CD4-positive, alpha-beta T cell (primary cell): Measurements from ENCODE around the gene WFIKKN1. TPM values are rescaled to one million over a fixed set of nuclear protein-coding genes. Genes with fewer than 3 reads are reported as not detected.

Experiments used
- ATAC-seq: fragments of 200-7000 bp; cut with Tn5 transposase; one replicate; pipeline ENCODE4 v1.10.0; 2022; ENCODE audit warnings: mild to moderate bottlenecking; ENCODE audit not compliant: poor library complexity
- CTCF ChIA-PET: fragments of 350-600 bp; sonication (Branson Sonifier 250); formaldehyde crosslinking; loops from one replicate; lab custom pipeline; 2021; ENCODE audit warnings: antibody characterized with exemption, inconsistent platforms; lab: Charles Lee
- POLR2A ChIA-PET: fragments of 350-600 bp; sonication (Branson Sonifier 250); formaldehyde crosslinking; loops from one replicate; lab custom pipeline; 2021; ENCODE audit warnings: antibody characterized with exemption, inconsistent platforms; lab: Charles Lee
- DNase-seq, 14 experiments: peaks; one replicate each; pipeline ENCODE4 v3.0.0-alpha.2; 2013 to 2020; ENCODE audit warnings: mixed read lengths in 2 of 14
- H3K27ac ChIP-seq, 2 donors: one replicate each; pipeline versions ENCODE4 v1.5.1 to v1.7.0; 2013; ENCODE audit warnings: low read length in 2 of 2, low read depth in 1 of 2, mild to moderate bottlenecking in 1 of 2
- H3K27me3 ChIP-seq, 2 experiments: 1 replicate in 1 of 2; 2 replicates in 1 of 2; pipeline versions ENCODE4 v1.6.1 to v1.7.0; 2013; ENCODE audit warnings: low read length in 2 of 2, control low read depth in 1 of 2, mild to moderate bottlenecking in 1 of 2, moderate library complexity in 1 of 2; ENCODE audit not compliant: insufficient read depth in 2 of 2, control insufficient read depth in 1 of 2
- H3K36me3 ChIP-seq: one replicate; pipeline ENCODE4 v1.6.1; 2013; ENCODE audit warnings: low read length, control low read depth; ENCODE audit not compliant: insufficient read depth
- H3K4me1 ChIP-seq: one replicate; pipeline ENCODE4 v1.6.1; 2013; ENCODE audit warnings: low read length, control low read depth; ENCODE audit not compliant: insufficient read depth
- H3K4me3 ChIP-seq: one replicate; pipeline ENCODE4 v1.5.1; 2013; ENCODE audit warnings: mild to moderate bottlenecking, low read length, moderate library complexity
- H3K9me3 ChIP-seq, 2 experiments: 1 replicate in 1 of 2; 2 replicates in 1 of 2; pipeline versions ENCODE4 v1.6.1 to v1.7.0; 2013; ENCODE audit warnings: low read length in 2 of 2, mild to moderate bottlenecking in 2 of 2, control low read depth in 1 of 2, moderate library complexity in 1 of 2; ENCODE audit not compliant: control insufficient read depth in 1 of 2, insufficient read depth in 1 of 2
- H3K27ac Mint-ChIP-seq: one replicate; pipeline ENCODE4 v1.8.0; 2020; ENCODE audit warnings: mixed read lengths
- H3K27me3 Mint-ChIP-seq: one replicate; pipeline ENCODE4 v1.8.0; 2021; ENCODE audit warnings: mixed read lengths
- H3K36me3 Mint-ChIP-seq: one replicate; pipeline ENCODE4 v1.8.0; 2021; ENCODE audit warnings: low read depth, mixed read lengths
- H3K4me1 Mint-ChIP-seq: one replicate; pipeline ENCODE4 v1.8.0; 2021; ENCODE audit warnings: low read depth, mixed read lengths
- H3K4me3 Mint-ChIP-seq: one replicate; pipeline ENCODE4 v1.8.0; 2020; ENCODE audit warnings: mild to moderate bottlenecking, mixed read lengths
- H3K9me3 Mint-ChIP-seq: one replicate; pipeline ENCODE4 v1.8.0; 2020; ENCODE audit warnings: mixed read lengths
- intact Hi-C, 2 experiments: fragments of 100-400 bp; cut with DNase I in 1 of 2; cut with micrococcal nuclease in 1 of 2; formaldehyde crosslinking; loops; one replicate each; pipeline versions ENCODE4 v1.15.1 to v1.9.0; 2023 to 2025; cut with DNase I, micrococcal nuclease
- total RNA-seq, 174 experiments: library from RNA in 2 of 174; stranded (reverse) in 2 of 174; gene quantifications; one replicate each; pipeline ENCODE4 v1.2.3 and lab custom pipeline; 2021 to 2026
- TF ChIP-seq, protein P1 (sequence below): fragments of 200-600 bp; IDR thresholded peaks from one replicate; pipeline ENCODE4 v1.8.0; 2022; ENCODE audit warnings: antibody characterized with exemption, mild to moderate bottlenecking

WFIKKN1 gene
- total RNA-seq, 2 experiments from 2014 or later, result 0.64 to 0.99 TPM

DNA sequence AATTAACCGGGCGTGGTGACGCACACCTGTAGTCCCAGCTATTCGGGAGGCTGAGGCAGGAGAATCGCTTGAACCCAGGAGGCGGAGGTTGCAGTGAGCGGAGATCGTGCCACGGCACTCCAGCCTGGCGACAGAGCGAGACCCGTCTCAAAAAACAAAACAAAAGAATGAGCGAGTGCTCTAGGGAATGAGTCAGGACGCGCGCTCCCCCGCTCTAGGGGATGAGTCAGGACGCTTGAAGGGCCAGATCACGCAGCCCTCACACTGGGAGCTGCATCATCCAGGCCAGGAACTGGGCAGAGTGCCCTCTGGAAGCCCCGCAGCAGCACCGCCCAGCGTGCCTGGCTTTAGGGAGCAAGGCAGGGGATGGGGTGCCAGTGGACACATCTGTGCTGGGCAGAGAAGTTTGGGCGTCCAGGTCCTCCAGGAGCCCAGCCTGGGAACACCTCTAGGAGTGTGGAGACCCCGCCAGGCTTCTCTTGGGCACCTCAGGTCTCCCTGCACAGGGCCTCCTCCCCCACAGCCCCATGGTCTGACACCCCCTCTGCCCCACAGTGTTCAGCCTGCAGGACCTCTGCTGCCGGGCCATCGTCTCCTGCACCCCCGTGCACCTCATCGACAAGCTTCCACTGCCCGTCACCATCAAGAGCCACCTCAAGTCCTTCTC lies 3.9 kb upstream of the WFIKKN1 start:
- ChIA-PET POLR2A (interaction anchor here (1.2 kb wide), 1 partner anchor 10 kb away, joined by 3 read pairs; the partner anchor contains the start of gene METTL26), CTCF (no interaction called here)
- no peaks in the 10 kb centered on the region for H3K4me1 Mint-ChIP-seq
- ATAC-seq, result no peak
- H3K36me3 ChIP-seq, result peaks cover 7% of the 10 kb centered on the region
- intact Hi-C loops, result no loop called here
- no peak overlapping the region for H3K27ac ChIP-seq
- H3K9me3 Mint-ChIP-seq, result no peaks in the 10 kb centered on the region
- DNase-seq, result no peak
- no peaks in the 10 kb centered on the region for H3K36me3 Mint-ChIP-seq
- H3K4me3 ChIP-seq, result no peak overlapping the region
- TF ChIP-seq, protein P1, sequence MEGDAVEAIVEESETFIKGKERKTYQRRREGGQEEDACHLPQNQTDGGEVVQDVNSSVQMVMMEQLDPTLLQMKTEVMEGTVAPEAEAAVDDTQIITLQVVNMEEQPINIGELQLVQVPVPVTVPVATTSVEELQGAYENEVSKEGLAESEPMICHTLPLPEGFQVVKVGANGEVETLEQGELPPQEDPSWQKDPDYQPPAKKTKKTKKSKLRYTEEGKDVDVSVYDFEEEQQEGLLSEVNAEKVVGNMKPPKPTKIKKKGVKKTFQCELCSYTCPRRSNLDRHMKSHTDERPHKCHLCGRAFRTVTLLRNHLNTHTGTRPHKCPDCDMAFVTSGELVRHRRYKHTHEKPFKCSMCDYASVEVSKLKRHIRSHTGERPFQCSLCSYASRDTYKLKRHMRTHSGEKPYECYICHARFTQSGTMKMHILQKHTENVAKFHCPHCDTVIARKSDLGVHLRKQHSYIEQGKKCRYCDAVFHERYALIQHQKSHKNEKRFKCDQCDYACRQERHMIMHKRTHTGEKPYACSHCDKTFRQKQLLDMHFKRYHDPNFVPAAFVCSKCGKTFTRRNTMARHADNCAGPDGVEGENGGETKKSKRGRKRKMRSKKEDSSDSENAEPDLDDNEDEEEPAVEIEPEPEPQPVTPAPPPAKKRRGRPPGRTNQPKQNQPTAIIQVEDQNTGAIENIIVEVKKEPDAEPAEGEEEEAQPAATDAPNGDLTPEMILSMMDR, result no peak
- H3K9me3 ChIP-seq, result no peaks in the 10 kb centered on the region
- no peak overlapping the region for H3K4me3 Mint-ChIP-seq
- no peak overlapping the region for H3K27ac Mint-ChIP-seq
- H3K27me3 ChIP-seq, result no peaks in the 10 kb centered on the region
- H3K4me1 ChIP-seq, result peaks cover 9% of the 10 kb centered on the region
- no peaks in the 10 kb centered on the region for H3K27me3 Mint-ChIP-seq

DNA sequence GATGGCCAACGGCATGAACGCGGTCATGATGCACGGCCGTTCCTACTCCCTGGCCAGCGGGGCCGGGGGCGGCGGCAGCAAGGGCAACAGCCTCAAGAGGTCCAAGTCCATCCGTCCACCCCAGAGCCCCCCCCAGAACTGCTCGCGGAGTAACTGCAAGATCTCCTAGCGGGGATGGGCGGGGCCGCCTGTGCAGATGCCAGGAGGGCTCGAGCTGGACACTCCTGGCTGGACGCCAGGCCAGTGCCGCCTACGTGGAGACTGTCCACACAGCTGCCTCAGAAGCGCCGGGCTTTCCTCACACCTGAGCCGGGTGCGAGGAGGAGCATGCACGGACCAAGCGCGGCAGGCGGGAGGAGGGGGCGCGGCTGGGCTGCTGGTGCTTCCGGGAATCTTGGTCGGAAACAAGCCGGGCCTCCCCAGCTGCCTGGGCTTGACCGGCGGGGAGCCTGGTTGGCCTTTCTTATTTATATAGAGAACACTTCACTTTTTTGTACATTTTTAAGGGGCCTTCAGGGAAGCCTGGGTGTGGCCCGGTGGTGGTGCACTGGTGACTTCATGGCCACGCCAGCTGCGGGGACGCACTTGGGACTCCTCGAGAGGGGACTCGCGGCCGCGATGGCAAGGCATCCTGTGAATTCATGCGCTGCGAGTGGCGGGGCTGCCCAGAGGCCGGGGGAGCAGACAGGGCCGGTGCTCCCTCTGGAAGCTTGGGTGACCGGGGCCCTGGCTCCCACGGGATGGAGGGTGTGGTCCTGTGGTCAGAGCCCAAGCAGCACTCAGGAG lies 3.1 kb upstream of the WFIKKN1 start:
- no peak overlapping the region for H3K4me3 ChIP-seq
- peaks cover 7% of the 10 kb centered on the region for H3K36me3 ChIP-seq
- no peak overlapping the region for H3K27ac ChIP-seq
- no peaks in the 10 kb centered on the region for H3K9me3 ChIP-seq
- no peak overlapping the region for H3K27ac Mint-ChIP-seq
- H3K36me3 Mint-ChIP-seq, result no peaks in the 10 kb centered on the region
- H3K4me3 Mint-ChIP-seq, result no peak overlapping the region
- POLR2A ChIA-PET, result interaction anchor here (1.2 kb wide), 1 partner anchor 9 kb away, joined by 3 read pairs; the partner anchor contains the start of gene METTL26
- intact Hi-C loops, result no loop called here
- H3K27me3 ChIP-seq, result no peaks in the 10 kb centered on the region
- no peaks in the 10 kb centered on the region for H3K27me3 Mint-ChIP-seq
- H3K9me3 Mint-ChIP-seq, result no peaks in the 10 kb centered on the region
- H3K4me1 ChIP-seq, result peaks cover 9% of the 10 kb centered on the region
- TF ChIP-seq, protein P1, result no peak
- no peaks in the 10 kb centered on the region for H3K4me1 Mint-ChIP-seq
- DNase-seq, result no peak
- CTCF ChIA-PET, result no interaction called here
- no peak for ATAC-seq

GRCh38 chr16:628321-629061 lies 2.3 kb upstream of the WFIKKN1 start:
- TF ChIP-seq, protein P1, result no peak
- Histone ChIP-seq H3K27me3 (no peaks in the 10 kb centered on the region), H3K9me3 (no peaks in the 10 kb centered on the region), H3K4me3 (no peak overlapping the region), H3K27ac (no peak overlapping the region), H3K4me1 (peaks cover 9% of the 10 kb centered on the region), H3K36me3 (peaks cover 7% of the 10 kb centered on the region)
- CTCF ChIA-PET, result no interaction called here
- no peak overlapping the region for H3K27ac Mint-ChIP-seq
- no peaks in the 10 kb centered on the region for H3K9me3 Mint-ChIP-seq
- intact Hi-C loops, result no loop called here
- ATAC-seq (no peak), DNase-seq (no peak)
- H3K4me3 Mint-ChIP-seq, result no peak overlapping the region
- H3K27me3 Mint-ChIP-seq, result no peaks in the 10 kb centered on the region
- POLR2A ChIA-PET, result interaction anchor here (1.2 kb wide), 1 partner anchor 8 kb away, joined by 3 read pairs; the partner anchor contains the start of gene METTL26
- H3K36me3 Mint-ChIP-seq, result no peaks in the 10 kb centered on the region
- H3K4me1 Mint-ChIP-seq, result no peaks in the 10 kb centered on the region
